HG03442 (cell line): ENCODE results near the gene ZFAND3.

Source experiments
- ATAC-seq: cut with Tn5 transposase; IDR thresholded peaks from one replicate; pipeline ENCODE4 v1.9.1; 2021; ENCODE audit warnings: mild to moderate bottlenecking, moderate library complexity; ENCODE audit not compliant: unreplicated experiment

ZFAND3 gene

GRCh38 chr6:38161331-38161730, 341.8 kb downstream of the ZFAND3 start:
- no peak for ATAC-seq

DNA sequence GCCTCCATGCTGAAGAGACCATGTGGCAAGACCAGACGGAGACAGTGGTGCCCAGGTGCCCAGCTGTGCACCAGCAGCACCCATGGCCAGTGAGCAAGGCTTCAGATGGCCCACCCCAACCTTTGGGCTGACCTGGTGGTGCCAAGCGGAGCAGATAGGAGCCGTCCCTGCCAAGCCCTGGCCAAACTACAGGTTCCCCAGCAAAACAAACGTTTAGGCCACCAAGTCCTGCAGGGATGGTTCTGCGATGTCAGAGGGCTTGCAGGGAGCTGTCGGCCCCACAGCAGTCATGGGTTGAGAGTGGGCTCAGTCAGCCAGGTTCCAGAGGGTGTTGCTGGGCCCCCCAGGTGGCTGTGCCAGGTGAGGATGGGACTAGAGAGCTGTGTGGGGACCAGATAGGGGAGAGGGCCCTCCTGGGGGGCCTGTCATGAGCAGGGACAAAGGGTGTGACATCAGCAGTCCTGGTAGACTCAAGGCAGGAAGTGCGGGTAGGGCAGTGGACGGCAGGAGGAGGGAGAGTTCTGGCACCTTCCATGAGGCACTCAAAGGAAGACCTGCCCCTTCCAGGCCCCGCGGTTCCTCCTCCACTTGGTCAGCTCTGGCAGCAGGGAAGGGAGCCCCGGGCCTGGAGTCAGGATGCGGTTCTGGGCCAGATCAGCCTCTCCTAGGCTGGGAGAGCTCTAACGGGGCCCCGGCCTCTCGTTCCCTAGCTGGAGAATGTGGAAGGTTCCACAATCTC, 342.4 kb downstream of the ZFAND3 start:
- ATAC-seq = no peak

DNA sequence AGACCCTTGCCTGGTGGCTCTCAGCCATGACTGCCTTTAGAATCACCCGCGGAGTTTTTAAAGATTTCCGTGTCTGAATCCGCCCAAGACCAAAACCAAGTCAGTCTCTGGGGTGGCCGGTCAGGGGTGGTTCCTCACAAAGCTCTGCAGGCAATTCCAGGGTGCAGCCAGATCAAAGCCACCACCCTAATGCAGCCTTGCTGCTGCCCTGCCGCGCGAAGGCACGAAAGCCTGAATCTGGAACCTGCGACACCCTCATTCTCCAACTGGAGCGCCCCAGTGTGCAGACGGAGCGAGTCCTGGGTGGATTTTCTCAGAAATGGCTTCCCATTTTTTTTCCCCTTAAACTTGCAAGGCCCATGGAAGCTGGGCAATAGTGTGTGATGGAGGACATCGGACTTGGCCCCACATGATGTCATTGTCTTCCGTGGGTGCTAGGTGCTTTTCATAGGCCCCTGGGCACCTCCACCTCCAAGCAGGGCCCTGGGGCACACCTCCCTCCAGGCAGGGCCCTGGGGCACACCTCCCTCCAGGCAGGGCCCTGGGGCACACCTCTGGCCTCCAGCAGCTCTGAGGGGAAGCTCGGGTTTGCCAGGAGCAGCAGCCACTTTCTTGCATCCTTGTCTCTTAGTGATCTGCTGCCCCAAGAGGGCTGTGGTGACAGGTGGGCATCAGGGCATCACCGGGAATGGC, 343.1 kb downstream of the ZFAND3 start:
- no peak for ATAC-seq

DNA sequence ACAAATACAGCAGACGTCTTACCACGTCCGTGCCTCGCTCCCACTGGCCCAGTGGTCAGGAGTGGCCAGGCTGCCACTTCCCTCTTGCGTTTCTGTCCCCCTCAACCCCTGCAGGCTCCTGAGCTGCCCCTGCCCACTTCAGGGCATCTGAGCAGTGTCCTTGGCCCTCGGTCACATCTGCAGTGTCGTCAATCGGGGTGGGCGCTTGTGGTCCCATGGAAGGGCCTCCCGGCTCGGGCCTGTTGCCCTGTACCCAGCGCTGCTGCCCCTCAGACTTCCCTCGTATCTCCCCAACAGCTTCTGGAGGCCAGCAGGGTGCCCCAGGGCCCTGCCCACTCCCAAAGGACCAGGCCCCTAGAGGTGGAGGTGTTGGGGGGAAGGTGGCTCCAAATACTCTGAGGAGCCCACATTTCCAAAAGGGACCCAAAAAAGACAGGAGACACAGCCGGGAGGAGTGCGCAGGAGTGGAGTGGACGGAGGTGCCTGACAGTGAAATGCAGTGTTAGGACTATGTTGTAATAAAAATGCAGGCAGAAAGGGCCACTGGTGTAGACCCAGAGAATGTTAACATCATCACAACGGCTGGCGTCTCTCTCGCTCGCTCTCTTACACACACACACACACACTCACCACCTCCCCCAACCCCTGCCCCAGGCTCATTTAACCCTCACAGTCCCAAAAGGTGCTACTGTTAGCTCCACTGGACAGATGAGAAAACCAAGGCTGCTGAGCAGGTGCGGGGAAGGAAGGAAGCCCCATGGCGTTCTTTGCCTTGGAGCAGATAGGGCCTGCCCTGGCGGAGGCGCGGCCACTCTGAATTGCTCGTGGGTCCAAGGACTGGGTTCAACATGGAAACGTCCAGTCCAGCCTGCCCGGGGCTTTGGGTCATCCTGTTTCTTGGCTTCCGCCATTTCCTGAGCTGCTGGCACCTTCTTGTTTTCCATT, 343.9 kb downstream of the ZFAND3 start:
- ATAC-seq = no peak

DNA sequence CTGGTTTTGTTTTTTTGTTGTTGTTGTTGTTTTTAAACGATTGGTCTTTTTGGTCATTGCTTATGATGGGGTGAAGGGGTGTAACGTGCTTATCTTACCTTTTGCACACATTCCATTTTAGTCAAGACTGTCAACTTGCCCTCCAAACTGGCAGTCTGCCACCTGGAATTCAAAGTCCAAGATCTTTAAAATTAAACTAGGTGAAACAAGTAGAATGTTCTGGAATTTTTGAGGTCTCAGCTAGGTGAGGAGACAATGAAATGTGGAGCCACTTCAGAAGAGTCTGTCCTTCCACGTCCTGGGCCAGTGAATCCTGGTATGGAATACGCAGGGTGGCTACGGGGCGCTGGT, 344.6 kb downstream of the ZFAND3 start:
- ATAC-seq = no peak

GRCh38 chr6:38164671-38165108, 345.2 kb downstream of the ZFAND3 start:
- no peak for ATAC-seq

DNA sequence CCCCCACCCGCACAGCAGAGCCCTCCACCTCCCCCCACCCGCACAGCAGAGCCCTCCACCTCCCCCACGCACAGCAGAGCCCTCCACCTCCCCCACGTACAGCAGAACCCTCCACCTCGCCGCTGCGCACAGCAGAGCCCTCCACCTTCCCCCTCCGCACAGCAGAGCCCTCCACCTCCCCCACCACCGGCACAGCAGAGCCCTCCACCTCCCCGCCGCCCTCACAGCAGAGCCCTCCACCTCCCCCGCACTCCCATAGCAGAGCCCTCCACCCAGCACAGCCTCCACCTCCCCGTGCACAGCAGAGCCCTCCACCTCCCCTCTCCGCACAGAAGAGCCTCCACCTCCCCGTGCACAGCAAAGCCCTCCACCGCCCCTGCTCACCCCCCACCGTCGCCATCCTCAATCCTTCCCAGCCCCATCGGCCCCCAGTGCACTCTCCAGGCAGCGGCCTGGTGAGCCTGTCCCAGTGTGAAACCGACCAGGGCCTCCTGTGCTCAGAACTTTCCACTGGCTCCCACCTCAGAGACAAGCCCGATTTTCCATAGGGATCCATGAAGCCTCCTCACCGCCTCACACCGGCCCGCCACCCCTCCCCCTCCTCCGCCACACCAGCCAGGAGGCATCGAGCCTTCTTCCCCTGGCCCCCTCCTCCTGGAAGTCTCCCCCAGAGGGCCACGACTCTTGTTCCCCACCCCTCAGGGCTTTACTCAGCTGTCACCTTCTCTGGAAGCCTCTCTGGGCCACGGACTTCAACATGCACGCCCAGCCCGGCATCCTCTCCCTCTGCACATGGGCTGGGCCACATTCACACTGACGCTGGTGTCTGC, 347.1 kb downstream of the ZFAND3 start:
- no peak for ATAC-seq

DNA sequence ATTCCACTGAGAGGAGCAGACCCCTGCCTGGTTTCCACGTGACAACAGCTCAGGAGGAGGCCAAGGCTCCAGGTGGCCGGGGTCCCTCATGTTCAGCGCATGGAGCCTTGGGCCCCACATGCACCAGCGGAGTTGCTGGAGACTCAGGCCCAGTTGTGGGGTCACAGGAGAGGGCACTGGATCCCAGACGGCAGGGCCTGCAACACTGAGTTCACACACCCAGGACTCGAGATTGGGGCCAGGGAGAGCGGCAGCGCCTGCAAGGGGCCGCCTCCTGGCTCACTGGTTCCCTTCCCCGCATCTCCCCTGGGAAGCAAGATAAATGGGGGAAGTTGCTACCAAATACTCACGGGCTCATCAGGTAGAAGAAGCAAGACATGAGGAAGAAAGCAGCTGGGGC, 348.1 kb downstream of the ZFAND3 start:
- ATAC-seq = no peak

- no peak for ATAC-seq
Measured at GRCh38 chr6:38168126-38168525, 348.6 kb downstream of the ZFAND3 start.

DNA sequence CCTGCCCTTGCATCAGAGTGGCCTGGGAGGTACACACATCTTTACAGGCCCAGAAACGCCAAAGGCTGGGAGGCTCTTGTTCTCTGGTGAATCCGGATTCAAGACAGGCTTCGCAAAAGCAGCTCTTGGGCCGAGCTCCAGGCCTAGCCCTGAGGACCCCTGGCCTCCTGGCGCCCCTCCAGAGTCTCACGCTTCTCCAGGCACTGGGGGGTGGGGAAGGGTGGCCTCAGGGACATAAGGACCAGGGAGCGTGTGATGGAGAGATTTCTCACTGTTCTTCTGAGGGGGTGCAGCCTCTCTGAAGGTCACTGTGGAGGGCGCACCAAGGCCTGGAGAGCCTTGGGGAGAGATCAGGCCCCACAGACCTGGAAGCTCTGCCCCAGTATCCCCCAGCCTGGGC, 349.2 kb downstream of the ZFAND3 start:
- no peak for ATAC-seq

- no peak for ATAC-seq
Measured at GRCh38 chr6:38169221-38169976, 349.9 kb downstream of the ZFAND3 start.

DNA sequence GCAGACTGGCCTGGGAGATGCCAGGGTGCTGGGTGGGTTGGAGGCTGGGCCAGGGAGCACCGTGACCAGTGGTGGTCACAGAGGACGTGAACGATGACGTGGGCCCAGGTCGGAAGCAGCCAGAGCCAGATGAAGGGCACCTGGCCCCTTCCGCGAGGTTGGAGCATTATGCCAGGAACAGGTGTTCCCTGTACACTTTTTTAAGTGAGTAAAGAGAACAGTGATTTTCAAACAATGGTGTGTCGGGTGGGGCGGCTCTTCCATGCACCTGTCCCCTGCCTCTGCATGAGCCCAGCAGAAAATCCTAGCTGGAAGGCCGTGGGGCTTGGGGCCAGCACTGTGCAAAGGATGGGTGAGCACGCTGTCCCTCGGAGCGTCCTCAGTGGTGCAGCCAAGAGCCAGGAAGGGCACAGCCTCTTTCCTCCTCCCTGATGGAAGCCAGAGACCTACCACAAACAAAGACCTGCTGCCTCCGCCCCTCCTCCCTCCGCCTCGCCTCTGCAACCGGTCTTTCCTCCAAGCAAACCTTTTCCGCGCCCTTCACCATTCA, 350.5 kb downstream of the ZFAND3 start:
- no peak for ATAC-seq

DNA sequence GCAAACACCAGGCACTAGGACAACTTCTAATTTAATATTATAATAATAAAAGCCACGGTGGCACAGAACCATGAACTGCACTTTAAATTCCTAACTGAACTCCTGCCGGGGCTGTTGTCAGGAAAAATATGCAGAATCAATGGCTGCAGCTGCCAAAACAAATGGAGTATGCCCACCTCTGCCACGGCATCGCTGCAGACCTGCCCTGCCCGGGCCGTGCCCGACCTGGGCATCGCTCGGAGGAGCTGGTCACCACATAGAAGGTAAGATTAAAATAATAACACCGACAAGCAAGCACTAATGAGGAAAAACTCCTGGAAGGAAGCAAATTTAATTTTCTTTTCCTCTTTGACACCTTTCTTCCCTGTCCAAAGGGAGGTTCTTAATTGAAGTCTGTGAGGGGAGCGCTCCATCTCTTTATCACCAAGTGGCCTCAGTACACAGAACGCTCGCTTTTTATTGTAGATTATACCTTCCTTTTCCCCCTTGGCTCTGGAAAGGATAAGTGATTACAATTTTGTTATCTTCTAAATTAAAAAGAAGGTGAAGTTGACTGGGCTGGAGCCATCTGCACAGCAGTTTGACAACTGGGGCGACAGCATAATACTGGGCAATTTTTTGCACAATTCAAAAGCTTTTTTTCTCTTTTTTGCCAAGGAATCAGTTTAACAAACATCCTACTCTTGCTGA, 351.3 kb downstream of the ZFAND3 start:
- no peak for ATAC-seq

DNA sequence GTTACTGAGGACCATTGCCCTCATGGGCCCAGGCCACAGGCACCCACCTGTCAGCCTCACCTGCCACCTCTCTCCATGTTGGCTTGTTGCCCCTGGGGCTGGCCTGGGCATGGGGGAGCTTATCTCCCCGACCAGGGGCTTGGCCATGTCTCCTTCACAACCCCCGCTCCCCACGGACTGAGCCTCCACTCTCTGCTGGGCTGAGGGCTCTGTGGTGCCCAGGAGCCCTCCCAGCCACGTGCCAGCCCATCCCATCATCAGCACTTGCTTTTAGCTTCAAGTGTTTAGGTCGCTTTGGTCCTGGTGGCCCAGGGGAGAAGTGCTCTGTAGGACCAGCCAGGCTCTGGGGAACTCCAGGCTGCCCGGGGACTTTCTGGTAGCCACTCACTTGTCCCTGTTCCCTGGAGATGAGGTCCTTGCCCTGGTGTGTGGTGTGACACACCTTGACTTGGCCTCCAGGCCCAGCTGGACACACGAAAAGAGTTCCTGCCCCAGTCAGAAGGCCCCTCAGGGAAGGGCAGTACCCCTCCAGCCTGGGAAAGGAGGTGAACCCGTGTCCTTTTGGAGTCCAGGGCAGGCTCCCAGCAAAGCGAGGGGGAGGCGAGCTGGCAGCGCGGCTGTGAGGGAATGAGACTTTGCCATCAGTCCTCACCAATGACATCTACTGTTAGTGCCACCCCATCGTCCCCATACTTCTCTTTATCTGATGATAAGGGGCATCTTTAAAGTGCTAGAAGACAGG, 352.6 kb downstream of the ZFAND3 start:
- no peak for ATAC-seq

DNA sequence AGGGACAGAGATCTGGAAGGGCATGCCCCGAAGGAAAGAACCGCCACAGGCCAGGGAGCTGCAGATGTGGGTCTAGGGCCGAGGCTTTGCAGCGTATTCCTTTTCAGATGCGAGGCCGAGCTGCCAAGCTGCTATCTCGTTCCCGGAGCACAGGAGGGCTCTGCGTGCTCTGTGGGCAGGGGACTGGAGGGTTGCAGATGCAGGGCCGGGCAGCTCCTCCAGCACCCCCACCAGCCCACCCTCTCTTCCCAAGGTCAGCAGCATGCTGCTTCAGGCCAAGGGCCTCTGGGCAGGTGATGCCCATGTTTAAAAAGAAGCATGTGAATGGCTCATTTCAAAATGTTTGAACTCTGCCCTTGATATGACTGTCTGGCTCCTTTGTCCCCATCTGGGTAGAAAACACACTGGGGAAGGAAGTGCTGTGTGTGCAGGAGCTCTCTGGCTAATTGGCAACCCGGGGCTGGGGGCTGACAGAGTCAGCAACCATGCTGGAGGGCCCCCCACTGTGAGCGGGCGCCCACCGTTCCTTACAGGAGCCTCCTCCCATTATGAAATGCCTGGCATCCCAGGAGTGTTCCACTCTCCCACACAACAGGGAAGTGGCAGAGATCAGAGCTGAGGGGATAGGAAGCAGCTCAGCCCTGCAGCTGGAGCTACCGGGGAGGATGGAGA, 353.3 kb downstream of the ZFAND3 start:
- ATAC-seq = no peak

GRCh38 chr6:38173909-38174308, 354.4 kb downstream of the ZFAND3 start:
- ATAC-seq = no peak

- no peak for ATAC-seq
Measured at GRCh38 chr6:38174315-38174714, 354.8 kb downstream of the ZFAND3 start.
